HG03108 (cell line): ENCODE measurements around the gene FAT1.

Experiments used
- ATAC-seq: cut with Tn5 transposase; IDR thresholded peaks from one replicate; pipeline ENCODE4 v1.9.1; 2021; ENCODE audit warnings: moderate library complexity; ENCODE audit not compliant: unreplicated experiment

Gene FAT1

DNA sequence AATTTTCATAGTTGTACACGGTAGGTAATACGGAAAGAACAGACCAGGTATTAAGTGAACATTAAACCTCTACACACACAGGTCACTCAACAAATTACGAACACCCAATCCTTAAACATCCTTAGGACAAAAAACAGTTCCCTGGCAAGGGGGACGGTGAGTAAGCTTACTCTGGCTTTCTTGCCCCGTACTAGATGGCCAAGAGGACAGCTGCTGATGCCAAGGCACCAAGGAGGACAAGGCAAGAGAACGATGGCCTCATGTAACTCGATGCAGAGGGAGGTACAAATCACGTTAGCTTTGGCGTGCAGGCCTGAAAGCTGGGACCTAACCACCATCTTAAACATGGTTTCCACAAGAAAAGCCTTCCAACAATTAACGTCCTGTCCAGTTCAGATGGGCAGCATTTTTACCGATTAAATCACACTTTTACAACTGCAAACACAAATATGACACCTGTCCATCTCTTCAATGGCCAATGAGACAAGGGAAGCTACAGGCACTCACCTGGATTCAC is 23.7 kb downstream of the FAT1 start:
- ATAC-seq: no peak

DNA sequence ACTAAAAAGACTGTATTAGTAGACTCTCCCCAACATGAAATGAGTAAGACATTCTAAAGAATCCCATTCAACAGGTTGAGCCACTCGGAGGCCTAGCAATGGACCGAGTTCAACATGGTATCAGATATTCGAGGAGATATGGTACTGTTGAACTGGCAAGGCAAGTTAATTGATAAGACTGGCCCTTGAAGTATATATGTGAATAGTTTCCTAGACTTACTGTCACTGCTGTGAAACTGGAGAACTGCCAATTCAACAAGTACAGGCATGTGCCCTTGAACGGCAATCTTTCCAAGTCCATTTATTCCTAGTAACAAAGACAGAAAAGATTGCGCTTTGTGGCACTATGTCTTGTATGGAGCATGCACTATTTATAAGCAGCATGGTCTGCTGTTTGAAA is 24.4 kb downstream of the FAT1 start:
- ATAC-seq: no peak

DNA sequence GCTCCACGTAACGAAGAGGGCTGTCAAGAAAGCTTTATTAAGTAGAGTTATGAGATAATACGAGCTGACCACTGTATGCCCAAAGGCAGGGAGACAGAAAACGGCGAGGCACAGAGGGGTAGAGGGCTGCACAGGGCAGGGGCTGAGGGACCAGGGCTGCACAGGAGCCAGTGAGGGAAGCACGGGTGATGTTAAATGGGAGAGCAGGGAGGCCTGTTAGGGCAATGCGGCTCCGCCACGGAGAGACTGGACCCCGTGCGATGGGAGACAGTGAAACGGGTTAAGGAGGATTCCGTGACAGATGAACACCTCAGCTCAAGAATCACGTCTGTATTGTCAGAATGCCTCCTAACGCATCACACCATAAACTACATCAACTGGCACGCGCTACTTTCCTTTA is 25.1 kb downstream of the FAT1 start:
- ATAC-seq: no peak

DNA sequence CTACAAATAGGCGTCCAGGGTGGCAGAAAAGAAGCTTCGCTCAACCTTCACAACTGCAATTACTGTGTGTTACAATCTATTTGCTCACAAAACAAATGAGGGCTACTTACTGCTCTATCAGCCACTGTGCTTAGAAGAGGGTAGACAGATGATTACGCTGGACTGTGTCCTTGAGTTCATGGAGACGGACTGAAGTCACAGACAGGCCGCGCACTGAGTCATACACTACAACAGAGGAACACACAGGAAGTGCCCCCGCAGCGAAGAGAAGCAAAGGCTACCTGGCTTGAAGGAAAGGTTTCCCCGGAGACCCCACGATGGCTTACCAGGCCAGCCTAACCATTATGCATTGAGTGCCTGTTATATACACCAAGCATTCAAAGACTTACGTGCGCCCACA is 25.6 kb downstream of the FAT1 start:
- ATAC-seq: no peak

DNA sequence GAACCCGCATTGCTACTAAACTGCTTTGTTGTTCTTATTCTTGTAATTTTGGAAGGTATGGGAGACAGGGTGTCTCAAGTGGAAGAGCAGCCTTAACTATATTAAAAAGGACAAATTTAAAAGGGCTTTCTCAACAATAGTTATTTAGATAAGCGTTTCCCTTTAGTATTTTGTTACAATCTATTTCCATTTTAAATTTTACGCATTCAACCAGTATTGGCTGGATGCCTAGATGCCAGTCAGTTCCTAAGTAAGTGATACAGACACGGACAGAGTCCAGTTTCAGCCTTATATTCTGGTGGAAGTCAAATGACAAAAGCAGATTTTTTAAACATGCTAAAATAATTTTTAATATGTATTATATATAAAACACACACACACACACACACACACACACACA is 28.3 kb downstream of the FAT1 start:
- no peak for ATAC-seq

DNA sequence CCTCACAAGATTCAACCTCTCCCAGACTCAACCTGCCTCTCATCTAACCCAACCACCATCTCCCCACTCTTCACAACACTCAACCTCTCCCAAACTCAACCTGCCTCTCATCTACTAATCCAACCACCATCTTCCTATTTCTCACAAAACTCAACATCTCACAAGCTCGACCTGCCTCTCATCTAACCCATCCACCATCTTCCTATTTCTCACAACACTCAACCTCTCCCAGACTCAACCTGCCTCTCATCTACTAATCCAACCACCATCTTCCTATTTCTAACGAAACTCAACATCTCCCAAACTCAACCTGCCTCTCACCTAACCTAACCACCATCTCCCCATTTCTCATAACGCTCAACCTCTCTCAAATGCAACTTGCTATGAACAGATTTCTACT is 29.8 kb downstream of the FAT1 start:
- no peak for ATAC-seq

DNA sequence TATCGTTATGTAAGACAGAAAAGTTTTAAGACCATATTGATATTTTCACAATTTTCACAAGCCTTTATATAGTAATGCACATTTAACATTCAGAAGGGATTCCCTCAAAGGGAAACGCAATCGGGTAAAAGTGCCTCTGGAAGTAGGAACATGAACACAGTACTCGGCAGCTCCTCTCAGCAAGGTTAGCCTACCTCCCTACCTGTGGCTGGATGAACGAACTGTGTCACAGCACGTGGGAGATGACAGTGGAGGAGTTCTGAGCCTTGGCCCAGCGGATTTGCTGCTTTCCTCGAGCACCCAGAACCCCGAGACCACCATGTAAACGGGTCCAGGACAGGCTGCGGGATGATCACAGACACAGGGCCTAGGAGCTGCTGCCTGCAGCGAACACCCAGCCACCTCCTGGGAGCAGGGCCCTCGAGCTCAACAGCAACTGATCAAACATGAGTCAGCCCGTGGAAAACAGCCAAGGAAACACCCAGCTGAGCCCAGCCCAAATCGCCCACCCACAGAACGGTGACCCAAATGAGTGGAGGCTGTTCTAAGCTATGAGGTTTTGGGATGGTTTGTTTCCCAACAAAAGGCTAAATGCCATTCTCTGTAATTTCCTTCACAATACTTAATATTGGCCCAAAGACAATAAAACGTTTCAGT is 30.4 kb downstream of the FAT1 start:
- ATAC-seq: no peak

DNA sequence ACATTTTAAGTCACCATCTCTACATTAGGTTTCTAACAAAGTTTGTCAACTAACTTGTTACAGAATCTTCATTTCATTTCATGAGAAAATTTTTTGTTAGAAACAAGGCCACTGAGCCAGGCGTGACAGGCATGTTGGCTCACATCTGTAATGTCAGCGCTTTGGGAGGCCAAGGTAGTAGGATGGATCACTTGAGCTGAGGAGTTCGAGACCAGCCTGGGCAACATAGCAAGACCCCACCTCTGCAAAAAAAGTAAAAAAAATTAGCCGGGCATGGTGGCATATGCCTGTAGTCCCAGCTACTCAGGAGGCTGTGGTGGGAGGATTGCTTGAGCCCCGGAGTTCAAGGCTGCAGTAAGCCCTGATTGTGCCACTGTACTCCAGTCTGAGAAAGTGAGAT is 32.3 kb downstream of the FAT1 start:
- ATAC-seq: no peak

DNA sequence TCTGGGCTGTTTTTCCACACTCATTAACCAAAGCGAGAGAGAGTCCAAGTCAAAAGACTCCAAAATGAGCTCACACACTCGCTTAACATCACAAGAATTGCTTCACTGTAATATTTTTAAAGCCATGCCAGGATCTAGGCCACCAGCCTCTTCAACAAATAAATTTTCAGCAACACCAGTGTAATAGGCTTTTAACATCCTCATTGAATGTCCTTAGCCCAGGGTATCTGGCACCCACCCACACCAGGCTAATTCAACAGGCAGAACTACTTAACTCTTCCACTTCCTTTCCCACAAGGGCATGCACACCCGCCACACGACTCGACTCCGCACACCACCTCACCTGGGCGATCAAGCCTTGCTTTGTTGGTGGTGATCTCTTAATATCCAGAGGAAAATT is 34.2 kb downstream of the FAT1 start:
- ATAC-seq: no peak

DNA sequence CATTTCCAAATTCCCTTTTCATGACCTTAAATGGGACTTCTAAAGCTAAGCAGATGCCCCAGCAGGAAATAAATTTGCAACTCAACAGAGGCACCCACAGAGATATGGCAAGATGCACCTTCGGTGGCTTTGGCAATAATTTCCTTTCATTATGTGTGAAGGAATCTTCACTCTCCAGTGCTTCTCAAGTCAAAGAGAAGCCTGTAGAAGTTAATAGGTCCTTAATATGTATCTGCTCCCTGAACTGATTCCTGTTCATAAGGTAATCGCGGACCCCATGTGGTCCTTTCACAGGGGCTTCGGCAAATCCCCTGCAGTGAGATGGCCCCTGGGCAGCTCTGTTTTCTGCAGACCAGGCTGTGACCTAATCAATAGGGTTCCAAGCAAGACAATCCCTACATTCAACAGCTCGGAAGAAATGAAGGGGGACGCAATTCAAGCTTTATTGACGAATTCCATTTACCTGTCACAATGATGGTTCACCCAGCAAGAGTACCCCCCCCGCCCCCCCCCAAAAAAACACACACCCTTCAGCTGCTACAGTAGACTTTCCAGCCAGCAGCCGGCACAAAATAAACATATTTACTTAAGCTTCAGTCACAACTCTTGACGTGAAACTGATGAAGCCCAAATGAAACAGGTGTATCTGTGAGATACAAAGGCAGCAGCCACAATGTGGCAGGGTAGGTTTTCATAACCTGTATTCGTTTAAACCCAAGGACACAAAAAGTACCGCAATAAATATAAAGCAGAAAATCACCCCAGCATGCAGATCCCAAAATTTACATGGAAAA is 35.3 kb downstream of the FAT1 start:
- no peak for ATAC-seq

DNA sequence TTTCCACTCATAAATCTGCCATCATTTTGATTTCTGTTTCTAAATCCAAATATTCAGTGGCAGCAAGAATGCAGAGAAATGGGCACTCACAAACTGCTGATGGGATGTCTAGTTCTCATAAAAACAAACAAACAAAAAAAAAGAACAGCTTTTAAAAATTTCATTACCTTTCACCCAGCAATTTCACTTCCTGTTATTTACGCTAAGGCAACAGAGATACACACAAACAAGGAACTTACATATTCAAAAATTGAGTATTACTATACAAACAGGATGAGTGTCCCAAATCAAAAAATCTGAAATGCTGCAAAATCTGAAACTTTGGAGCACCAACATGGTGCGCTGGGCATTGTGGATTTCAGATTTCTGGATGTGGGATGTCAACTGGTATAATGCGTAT is 36.4 kb downstream of the FAT1 start:
- ATAC-seq: no peak

DNA sequence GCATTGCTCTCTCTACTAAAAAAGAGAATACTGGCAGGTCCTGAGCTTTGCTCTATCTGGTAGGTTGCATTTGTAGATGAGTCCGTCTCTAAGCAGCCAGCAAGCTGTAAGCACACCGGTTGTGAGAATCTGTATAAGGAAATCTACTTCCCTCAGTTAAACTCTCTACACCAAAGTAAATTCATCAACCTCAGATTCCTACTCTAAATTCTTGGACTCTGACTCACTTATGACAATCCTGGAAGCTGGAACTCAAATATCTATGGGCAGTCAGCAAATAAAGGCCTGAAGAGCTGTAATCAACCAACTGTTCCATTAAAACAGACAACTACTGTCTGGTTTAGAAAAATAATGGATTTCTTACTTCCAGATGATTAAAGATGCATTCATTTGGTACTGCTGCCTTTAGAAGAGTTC is 37.9 kb downstream of the FAT1 start:
- ATAC-seq: no peak

DNA sequence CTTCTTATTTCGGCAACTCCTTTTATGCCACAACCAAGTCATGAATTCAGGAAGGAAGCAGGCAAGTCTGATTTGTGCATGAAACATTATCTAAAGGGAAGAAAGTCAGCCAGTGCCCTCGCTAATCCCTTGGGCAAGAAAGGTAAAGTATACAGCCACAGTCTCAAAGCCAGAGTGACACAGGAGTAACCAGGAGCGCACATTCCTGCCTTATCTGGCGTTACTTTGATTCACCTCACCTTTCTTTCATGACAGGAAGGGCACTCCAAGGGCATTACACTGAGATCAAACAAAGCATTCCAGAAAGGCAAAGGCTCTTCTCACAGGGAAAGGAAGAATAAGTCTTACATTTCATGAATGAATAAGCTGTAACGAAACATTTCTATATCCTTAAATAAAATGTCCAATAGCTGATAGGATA is 38.8 kb downstream of the FAT1 start:
- ATAC-seq: no peak

DNA sequence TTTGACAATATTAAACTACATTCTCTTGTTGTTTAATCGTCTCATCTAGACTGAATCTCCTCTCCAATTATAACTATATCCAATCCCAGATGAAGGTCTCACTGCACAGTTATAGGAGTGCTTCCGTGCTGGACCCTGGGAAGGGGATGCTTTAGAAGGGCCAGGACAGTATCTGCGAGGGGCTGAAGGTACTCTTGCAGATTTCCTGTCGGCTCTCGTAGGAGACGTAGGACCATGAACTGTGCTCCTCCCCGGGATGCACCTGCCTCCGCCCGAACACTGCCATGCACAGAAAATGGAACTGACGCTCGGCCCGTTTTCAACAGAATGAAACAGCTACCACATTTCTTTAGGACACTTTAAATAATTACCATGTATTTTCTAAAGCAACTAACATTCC is 39.4 kb downstream of the FAT1 start:
- ATAC-seq: no peak

DNA sequence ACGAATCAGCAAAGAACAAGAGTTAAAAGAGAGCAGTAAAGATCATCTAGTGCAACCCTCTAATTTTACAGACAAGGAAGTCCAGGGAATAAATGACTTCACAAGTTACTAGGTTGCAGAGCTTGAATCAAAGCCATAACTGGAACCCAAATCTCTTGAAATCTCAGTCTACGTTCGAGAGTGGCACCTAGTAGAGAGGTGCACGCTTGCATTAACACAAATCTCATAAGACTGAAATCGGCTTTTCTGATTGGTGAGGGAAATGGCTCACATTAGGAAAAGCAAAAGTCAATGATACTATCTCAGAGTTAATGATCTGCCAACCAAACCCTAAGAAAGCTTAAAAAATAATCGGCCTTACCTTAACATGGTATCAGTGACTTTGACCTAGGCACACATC is 43.0 kb downstream of the FAT1 start:
- ATAC-seq: no peak

DNA sequence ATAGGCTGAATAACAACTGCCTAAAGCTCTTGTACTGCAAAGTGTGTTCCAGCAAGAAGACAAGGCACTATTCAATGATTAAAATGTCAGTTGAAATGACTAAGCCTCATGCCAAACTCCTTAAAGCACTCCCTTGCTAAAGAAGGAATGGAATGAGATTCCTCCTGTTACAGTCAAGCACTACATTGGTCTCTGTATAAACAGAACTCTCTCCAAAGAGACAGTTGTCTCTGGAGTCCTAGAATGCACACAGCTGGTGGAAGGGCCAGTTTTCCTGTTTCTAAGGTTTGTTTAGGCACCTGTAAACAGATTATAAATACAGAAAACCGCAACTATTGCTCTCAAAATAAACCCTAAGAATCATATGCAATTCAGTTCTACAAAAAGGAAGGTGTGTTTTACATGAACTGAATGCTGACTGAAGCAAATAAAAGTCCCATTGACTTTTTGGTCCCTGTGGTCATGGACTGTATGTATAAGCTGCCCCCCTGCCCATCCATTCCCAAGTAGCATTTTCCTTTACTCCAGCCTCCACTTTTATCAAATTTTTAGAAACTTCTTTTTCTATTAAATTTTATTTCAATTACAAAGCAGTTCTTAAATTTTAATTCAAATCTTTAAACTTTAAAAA is 47.0 kb downstream of the FAT1 start:
- ATAC-seq: no peak

DNA sequence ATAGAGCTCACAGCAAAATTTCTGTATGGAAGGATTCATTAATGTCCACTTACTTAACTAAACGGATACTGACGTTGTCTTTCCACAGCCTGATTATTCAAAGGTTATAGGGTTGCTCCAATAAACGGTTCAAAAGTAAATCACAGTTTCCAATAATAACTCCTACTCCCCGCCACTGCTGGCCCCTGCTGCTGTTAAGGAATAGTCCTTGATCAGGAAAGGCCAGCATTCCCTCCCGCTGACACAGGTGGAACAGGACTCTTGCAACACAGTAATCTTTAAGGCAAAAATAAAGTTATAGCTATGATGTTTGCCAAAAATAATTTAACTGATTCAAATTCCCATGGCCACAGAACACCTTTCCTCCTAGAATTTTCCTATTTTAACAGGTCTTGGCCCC is 53.9 kb downstream of the FAT1 start:
- no peak for ATAC-seq

DNA sequence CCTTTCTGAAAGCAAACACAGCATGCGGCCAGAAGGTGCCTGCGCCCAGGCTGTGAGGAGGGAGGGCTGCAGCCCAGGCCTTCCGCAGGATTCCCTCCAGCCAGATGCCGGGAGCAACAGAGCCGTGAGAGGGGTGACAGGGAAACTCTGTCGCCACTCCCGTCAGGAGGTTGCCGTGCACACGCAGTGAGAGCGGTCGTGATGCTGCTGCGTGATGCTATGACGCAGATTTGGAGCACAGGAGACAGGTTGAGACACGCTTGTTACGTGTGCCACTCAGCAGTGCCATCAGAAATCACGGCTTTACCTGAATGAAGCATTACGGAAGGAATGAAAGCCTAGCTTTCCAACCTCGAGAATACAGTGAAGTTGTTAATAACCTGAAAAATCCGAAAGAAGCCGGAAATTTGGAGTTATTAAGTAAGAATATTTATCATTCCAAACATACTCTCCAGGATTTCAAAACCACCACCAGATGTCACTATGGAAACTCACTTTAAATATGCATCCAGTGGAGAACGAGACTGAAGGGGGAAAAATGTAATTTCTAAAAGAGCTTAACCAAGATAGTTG is 54.4 kb downstream of the FAT1 start:
- ATAC-seq: no peak

DNA sequence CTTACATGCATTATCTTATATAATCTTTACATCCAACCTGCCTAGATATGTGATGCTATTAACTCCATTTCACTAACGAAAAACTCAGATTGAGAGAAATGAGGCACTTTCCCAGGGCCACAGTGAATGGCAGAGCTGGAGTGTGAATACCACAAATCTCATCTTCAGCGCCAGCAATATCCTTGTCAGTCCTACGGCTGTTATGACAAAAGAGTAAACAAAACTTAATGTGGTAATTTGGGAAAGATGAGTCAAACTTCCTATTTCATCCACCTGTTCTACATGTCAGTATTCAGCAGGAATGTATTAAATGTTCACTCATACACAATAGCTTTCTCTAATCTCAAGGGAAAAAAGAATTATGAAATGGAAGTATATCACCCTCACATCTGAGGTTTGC is 56.9 kb downstream of the FAT1 start:
- no peak for ATAC-seq

DNA sequence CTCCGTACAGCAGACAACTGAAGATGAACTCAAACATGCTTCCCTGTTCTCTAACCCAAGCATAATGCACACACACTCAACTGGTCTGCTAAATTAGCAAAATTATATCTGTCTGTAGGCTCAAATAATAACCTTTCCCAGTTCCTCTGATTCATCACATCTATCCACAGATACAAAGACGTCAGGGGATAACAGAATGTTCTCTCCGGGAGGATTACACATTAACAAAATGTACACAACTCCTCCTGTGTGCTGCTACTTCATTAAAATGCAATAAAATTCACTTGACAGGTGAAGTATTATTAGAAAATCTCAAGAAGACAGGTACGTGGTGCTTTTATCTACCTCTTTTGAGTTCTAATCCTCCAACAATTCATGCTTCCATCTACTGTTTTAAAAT is 57.4 kb downstream of the FAT1 start:
- no peak for ATAC-seq

DNA sequence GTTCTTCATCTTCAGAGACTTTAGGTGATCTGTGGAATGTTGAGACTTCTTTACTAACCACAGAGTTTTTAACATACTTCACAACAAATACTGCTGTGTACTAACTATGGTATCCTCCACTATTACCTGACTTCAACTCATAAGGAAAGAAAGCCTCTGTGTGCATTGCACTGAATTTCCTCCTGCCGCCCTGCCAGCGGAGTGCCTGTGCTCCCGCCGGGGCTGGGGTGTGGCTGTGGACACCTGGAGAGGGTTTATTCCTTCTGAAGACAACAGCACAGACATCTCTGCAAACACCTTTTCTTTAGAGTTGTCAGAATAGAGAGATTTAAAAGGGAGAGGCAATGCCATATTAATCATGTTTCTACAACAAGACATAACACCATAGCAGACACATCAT is 63.3 kb downstream of the FAT1 start:
- no peak for ATAC-seq

DNA sequence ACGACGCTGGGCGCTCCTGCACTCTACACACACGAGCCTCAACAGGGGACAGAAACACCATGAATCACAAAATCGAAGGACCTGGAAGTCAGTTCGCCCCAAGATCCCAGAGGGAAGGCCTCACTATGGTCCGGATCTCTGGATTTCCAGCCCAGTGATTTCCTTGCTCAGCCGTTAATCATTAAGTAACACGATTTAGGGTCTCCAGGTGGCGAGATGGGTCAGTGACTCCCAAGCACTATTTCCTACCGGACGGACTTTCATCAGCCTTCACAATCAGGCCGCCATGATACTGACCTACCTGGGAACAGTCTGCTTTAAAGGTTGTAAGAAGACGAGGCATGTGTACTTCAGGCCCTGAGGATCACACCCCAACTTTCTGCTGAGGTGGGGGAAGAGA is 63.7 kb downstream of the FAT1 start:
- no peak for ATAC-seq
